ENCODE measurements around the gene FHIT.

GRCh38 chr3:60844256-60844655 is 407.0 kb downstream of the FHIT start:
- TF ChIP-seq CTCF (conservative IDR thresholded peaks at IDR 0.05) = no peak
- no peak for TF ChIP-seq EZH2 (IDR thresholded peaks at IDR 0.05; ENCODE audit: low read depth)

Measured in PC-9 (cell line).